Ishikawa (cell line): ENCODE measurements around the gene ANKRD42.

Experiments used
- CEBPB ChIP-seq: IDR thresholded peaks from 2 replicates; pipeline ENCODE4 v1.6.1; 2012
- CREB1 ChIP-seq: IDR thresholded peaks from 2 replicates; pipeline ENCODE4 v1.6.1; 2012; ENCODE audit warnings: low read depth
- EGR1 ChIP-seq: IDR thresholded peaks from 2 replicates; pipeline ENCODE4 v1.6.1; 2012
- EP300 ChIP-seq: IDR thresholded peaks from 2 replicates; pipeline ENCODE4 v1.6.1; 2012; ENCODE audit warnings: borderline replicate concordance
- MAX ChIP-seq: IDR thresholded peaks from 2 replicates; pipeline ENCODE4 v1.6.1; 2012
- NFIC ChIP-seq: IDR thresholded peaks from 2 replicates; pipeline ENCODE4 v1.6.1; 2012
- RAD21 ChIP-seq: IDR thresholded peaks from 2 replicates; pipeline ENCODE4 v1.6.1; 2012; ENCODE audit warnings: low read depth
- REST ChIP-seq: IDR thresholded peaks from 2 replicates; pipeline ENCODE4 v1.6.1; 2012; ENCODE audit warnings: low read depth, mild to moderate bottlenecking
- TAF1 ChIP-seq: IDR thresholded peaks from 2 replicates; pipeline ENCODE4 v1.6.1; 2012; ENCODE audit warnings: low read depth, mild to moderate bottlenecking
- TCF12 ChIP-seq: IDR thresholded peaks from 2 replicates; pipeline ENCODE4 v1.6.1; 2012; ENCODE audit warnings: low read depth
- TEAD4 ChIP-seq: IDR thresholded peaks from 2 replicates; pipeline ENCODE4 v1.6.1; 2012

GRCh38 chr11:83170865-83171264 is 22.6 kb upstream of the ANKRD42 start:
- TF ChIP-seq TCF12 (no peak), CREB1 (no peak), MAX (no peak), REST (no peak), EP300 (no peak), NFIC (no peak), TAF1 (no peak), RAD21 (no peak), EGR1 (no peak), CEBPB (no peak), TEAD4 (no peak)
